Testis (tissue), 2 donors: Measurements from ENCODE around the gene HPS1.

Experiments used
- CTCF ChIP-seq, 3 experiments: fragments of 450-650 bp in 2 of 3; fragments of 200-600 bp in 1 of 3; sonication (generic) in 1 of 3; IDR thresholded peaks; one replicate each; pipeline ENCODE4 v1.5.1; 2016 to 2019; ENCODE audit warnings: antibody characterized with exemption in 3 of 3, mild to moderate bottlenecking in 2 of 3, moderate library complexity in 1 of 3
- POLR2A ChIP-seq: fragments of 450-650 bp; IDR thresholded peaks from one replicate; pipeline ENCODE4 v1.6.1; 2017; ENCODE audit warnings: antibody characterized with exemption, mild to moderate bottlenecking, moderate library complexity

- TF ChIP-seq CTCF (IDR thresholded peaks at IDR 0.05) (no peak), POLR2A (no peak)
Measured at GRCh38 chr10:98407744-98408241, 38.9 kb downstream of the HPS1 start.
